Measurements from ENCODE around the gene MRRF. TPM values are rescaled to one million over a fixed set of nuclear protein-coding genes. Genes with fewer than 3 reads are reported as not detected.
"Not testable (repeated sequence)": the region's sequence is repeated elsewhere in the genome, so short reads cannot be mapped to it uniquely, and the experiment has no call there.

The MRRF gene
- total and polyA plus RNA-seq, 2 of the 4 experiments (the other 2 are of a cell fraction), result 32.1 to 38.0 TPM

GRCh38 chr9:122329597-122329996 lies 64.9 kb downstream of the MRRF start:
- no peak overlapping the region for H3K56ac ChIP-seq (ENCODE audit: extremely low read depth, insufficient read depth, low read length)
- no peak overlapping the region for H2AK9ac ChIP-seq (replicated peaks; ENCODE audit: low read depth, low read length, poor library complexity)
- no peak for DNase-seq

GRCh38 chr9:122330466-122330865 lies 65.8 kb downstream of the MRRF start:
- BruUV-seq (replicated peaks); H4K5ac ChIP-seq (ENCODE audit: low read depth, low read length); H3K4me2 ChIP-seq (ENCODE audit: low read depth, low read length); H3K79me1 ChIP-seq (ENCODE audit: low read depth in 1 of 2, low read length in 2 of 2); H2BK120ac ChIP-seq (ENCODE audit: low read depth, low read length); H3K4me3 ChIP-seq (ENCODE audit: insufficient read depth, low read depth, low read length); H4K91ac ChIP-seq (ENCODE audit: insufficient read depth, low read depth, low read length); H4K8ac ChIP-seq (ENCODE audit: low read depth in 2 of 2, low read length in 2 of 2); H3K36me3 ChIP-seq (ENCODE audit: control insufficient read depth, insufficient read depth, low read length); H3K27ac ChIP-seq (ENCODE audit: insufficient read depth, low read length); H2BK15ac ChIP-seq (ENCODE audit: low read depth, low read length); H3K4ac ChIP-seq (ENCODE audit: low read depth, low read length); H3K23ac ChIP-seq (ENCODE audit: low read depth, low read length); H3K9me3 ChIP-seq (ENCODE audit: control insufficient read depth, insufficient read depth, low read length); H3K27me3 ChIP-seq (ENCODE audit: control insufficient read depth, insufficient read depth, low read length); H3K9me1 ChIP-seq (ENCODE audit: insufficient read depth, low read length); H2AK9ac ChIP-seq (replicated peaks; ENCODE audit: low read depth, low read length, poor library complexity); H2BK20ac ChIP-seq (ENCODE audit: low read depth, low read length); in situ Hi-C loops (cut with MboI; ENCODE audit: low sequenced_read_pairs); DNase-seq; intact Hi-C loops (cut with micrococcal nuclease); dilution Hi-C loops (cut with HindIII; ENCODE audit: low sequenced_read_pairs, unreplicated experiment); H3K18ac ChIP-seq (ENCODE audit: low read depth, low read length); H3K14ac ChIP-seq (replicated peaks; ENCODE audit: low read depth, low read length); H4K20me1 ChIP-seq (ENCODE audit: insufficient read depth, low read length); H3K4me1 ChIP-seq (ENCODE audit: control insufficient read depth, insufficient read depth, low read length); POLR2A ChIA-PET (ENCODE audit: unreplicated experiment); H3K56ac ChIP-seq (ENCODE audit: extremely low read depth, insufficient read depth, low read length); H2AFZ ChIP-seq (replicated peaks; ENCODE audit: low read length, poor library complexity); H3K9ac ChIP-seq (ENCODE audit: low read depth, low read length); ATAC-seq (ENCODE audit: low read depth); CTCF ChIA-PET; H2AK5ac ChIP-seq (ENCODE audit: low read depth, low read length); H2BK5ac ChIP-seq (ENCODE audit: low read depth, low read length, poor library complexity, severe bottlenecking): not testable (repeated sequence)
- 96% methylated on average over 3 of the region's 6 CpGs; no CpG with 5 or more reads in 1 of the 2 experiments for WGBS, 2 experiments (ENCODE audit: extremely low coverage in 2 of 2, insufficient read length in 1 of 2)

More at GRCh38 chr9:122329597-122329996, 64.9 kb downstream of the MRRF start:
- ChIA-PET POLR2A (ENCODE audit: unreplicated experiment) (no interaction called here), CTCF (no interaction called here)
- Histone ChIP-seq H4K8ac (ENCODE audit: low read depth in 2 of 2, low read length in 2 of 2) (no peak overlapping the region), H3K9ac (ENCODE audit: low read depth, low read length) (no peak overlapping the region), H2AK5ac (ENCODE audit: low read depth, low read length) (no peak overlapping the region), H3K23ac (ENCODE audit: low read depth, low read length) (no peak overlapping the region), H3K4ac (ENCODE audit: low read depth, low read length) (no peak overlapping the region), H3K79me1 (ENCODE audit: low read depth in 1 of 2, low read length in 2 of 2) (peaks cover 0 to 4% of the 10 kb centered on the region in 2 experiments; a peak in 1 of 4 replicates), H3K4me1 (ENCODE audit: control insufficient read depth, insufficient read depth, low read length) (peaks cover 8% of the 10 kb centered on the region), H4K20me1 (ENCODE audit: insufficient read depth, low read length) (peaks cover 9% of the 10 kb centered on the region; the same call in 1 of the 2 replicates), H4K91ac (ENCODE audit: insufficient read depth, low read depth, low read length) (no peak overlapping the region), H2AFZ (replicated peaks; ENCODE audit: low read length, poor library complexity) (no peak overlapping the region), H3K27ac (ENCODE audit: insufficient read depth, low read length) (no peak overlapping the region), H3K14ac (replicated peaks; ENCODE audit: low read depth, low read length) (no peak overlapping the region), H2BK120ac (ENCODE audit: low read depth, low read length) (no peak overlapping the region), H2BK15ac (ENCODE audit: low read depth, low read length) (no peak overlapping the region), H4K5ac (ENCODE audit: low read depth, low read length) (no peak overlapping the region), H2BK20ac (ENCODE audit: low read depth, low read length) (no peak overlapping the region), H3K4me3 (ENCODE audit: insufficient read depth, low read depth, low read length) (no peak overlapping the region), H3K4me2 (ENCODE audit: low read depth, low read length) (no peak overlapping the region), H3K9me3 (ENCODE audit: control insufficient read depth, insufficient read depth, low read length) (no peaks in the 10 kb centered on the region), H3K9me1 (ENCODE audit: insufficient read depth, low read length) (peaks cover 8% of the 10 kb centered on the region), H3K27me3 (ENCODE audit: control insufficient read depth, insufficient read depth, low read length) (no peaks in the 10 kb centered on the region), H2BK5ac (ENCODE audit: low read depth, low read length, poor library complexity, severe bottlenecking) (no peak overlapping the region), H3K36me3 (ENCODE audit: control insufficient read depth, insufficient read depth, low read length) (no peaks in the 10 kb centered on the region; the same call in 1 of the 2 replicates), H3K18ac (ENCODE audit: low read depth, low read length) (no peak overlapping the region)
- BruUV-seq (replicated peaks), result no TSS peak
- no CpG with 5 or more reads among the region's 3 CpGs for WGBS, 2 experiments (ENCODE audit: extremely low coverage in 2 of 2, insufficient read length in 1 of 2)
- dilution Hi-C loops (cut with HindIII; ENCODE audit: low sequenced_read_pairs, unreplicated experiment) (no loop called here), in situ Hi-C loops (cut with MboI; ENCODE audit: low sequenced_read_pairs) (no loop called here), intact Hi-C loops (cut with micrococcal nuclease) (no loop called here)
- no peak for ATAC-seq (ENCODE audit: low read depth)
- no peak for TF ChIP-seq MAFK (IDR thresholded peaks at IDR 0.05; ENCODE audit: low read depth, low read length)
- no peak for TF ChIP-seq MXI1 (IDR thresholded peaks at IDR 0.05; ENCODE audit: borderline replicate concordance, low read depth, low read length)
- no peak for TF ChIP-seq BHLHE40 (IDR thresholded peaks at IDR 0.05; ENCODE audit: low read depth, low read length)
- TF ChIP-seq NFE2L2 (IDR thresholded peaks at IDR 0.05; ENCODE audit: low read depth, low read length), result no peak
- no peak for TF ChIP-seq MAZ (IDR thresholded peaks at IDR 0.05; ENCODE audit: borderline replicate concordance, low read depth, low read length)
- TF ChIP-seq RAD21 (IDR thresholded peaks at IDR 0.05; ENCODE audit: low read length), result no peak
- no peak for TF ChIP-seq USF2 (IDR thresholded peaks at IDR 0.05; ENCODE audit: low read depth, low read length)
- TF ChIP-seq RCOR1 (IDR thresholded peaks at IDR 0.05; ENCODE audit: insufficient replicate concordance, low read length), result no peak
- no peak for TF ChIP-seq SMC3 (IDR thresholded peaks at IDR 0.05; ENCODE audit: low read depth, low read length)

Data from IMR-90 (cell line).